Psoas muscle (tissue), 8 donors: ENCODE results near the gene SHROOM3. TPM values are rescaled to one million over a fixed set of nuclear protein-coding genes. Genes with fewer than 3 reads are reported as not detected.

ENCODE experiments used
- ATAC-seq, 4 donors: fragments of 200-7000 bp; cut with Tn5 transposase; one replicate each; pipeline ENCODE4 v1.9.1; 2020; ENCODE audit warnings: moderate library complexity in 3 of 4, mild to moderate bottlenecking in 2 of 4
- DNase-seq, 2 donors: peaks; one replicate each; pipeline ENCODE4 v3.0.0-alpha.2; 2020
- H3K27ac ChIP-seq: fragments of 200-600 bp; one replicate; pipeline ENCODE4 v1.8.0; 2022
- H3K27me3 ChIP-seq, 3 donors: fragments of 200-600 bp in 1 of 3; one replicate each; pipeline versions ENCODE4 v1.6.1 to v1.8.0; 2013 to 2022; ENCODE audit warnings: low read length in 2 of 3, mild to moderate bottlenecking in 2 of 3, moderate library complexity in 1 of 3; ENCODE audit not compliant: insufficient read depth in 3 of 3
- H3K36me3 ChIP-seq, 2 donors: fragments of 200-600 bp in 1 of 2; one replicate each; pipeline versions ENCODE4 v1.6.1 to v1.8.0; 2013 to 2022; ENCODE audit warnings: low read depth in 1 of 2, mild to moderate bottlenecking in 1 of 2, moderate library complexity in 1 of 2; ENCODE audit not compliant: insufficient read depth in 1 of 2
- H3K4me1 ChIP-seq: fragments of 200-600 bp; one replicate; pipeline ENCODE4 v1.8.0; 2022
- H3K4me3 ChIP-seq: fragments of 200-600 bp; one replicate; pipeline ENCODE4 v1.8.0; 2022; ENCODE audit warnings: mild to moderate bottlenecking
- H3K9me3 ChIP-seq: fragments of 200-600 bp; one replicate; pipeline ENCODE4 v1.8.0; 2022
- WGBS, 3 donors: extraction: QIAGEN DNeasy Blood & Tissue Kit; methylation state at CpG; one replicate each; pipeline versions ENCODE4 v1.1.6 to v1.1.7; 2013; 5-methylcytosine and 5-hydroxymethylcytosine counted together
- intact Hi-C, 2 donors: fragments of 100-400 bp; cut with DNase I; formaldehyde crosslinking; loops; one replicate each; pipeline versions ENCODE4 v1.11.0 to v1.14.2; 2022
- polyA plus RNA-seq, 3 donors: library from polyadenylated mRNA; stranded (reverse); fragments of 200-250 nt; gene quantifications; one replicate each; pipeline ENCODE4 v1.2.3, GENCODE V29; 2013
- total RNA-seq, 4 donors: library from RNA; stranded (reverse); fragmentation: NEBNext Ultra II Directional in 2 of 4; extraction: Animal tissue kit (Norgen Biotek cat#: 25700) in 2 of 4; gene quantifications; one replicate each; pipeline versions ENCODE4 v1.2.1 to v1.2.4, GENCODE V29; 2021 to 2023
- TF ChIP-seq, protein P1 (sequence below): fragments of 200-600 bp; IDR thresholded peaks from one replicate; pipeline ENCODE4 v1.8.0; 2022; ENCODE audit warnings: antibody characterized with exemption
- donor health status: healthy with polysubstance abuse.
- donor health status: DM: no; HTN: no; CAD: no; lungs with moderate emphysema.
- donor health status: Bipolar disorder and iron deficiency.
- donor health status: healthy.
- donor health status: DM: yes; HTN: yes; CAD: no.
- donor health status: DM: no; HTN: no; CAD: no.
- donor health status: DM: no; HTN: no; CAD: no.
- donor health status: DM: yes; HTN: yes; CAD: no.

Gene SHROOM3
- total and polyA plus RNA-seq, 7 donors: 0.01 to 0.79 (median 0.06) TPM

DNA sequence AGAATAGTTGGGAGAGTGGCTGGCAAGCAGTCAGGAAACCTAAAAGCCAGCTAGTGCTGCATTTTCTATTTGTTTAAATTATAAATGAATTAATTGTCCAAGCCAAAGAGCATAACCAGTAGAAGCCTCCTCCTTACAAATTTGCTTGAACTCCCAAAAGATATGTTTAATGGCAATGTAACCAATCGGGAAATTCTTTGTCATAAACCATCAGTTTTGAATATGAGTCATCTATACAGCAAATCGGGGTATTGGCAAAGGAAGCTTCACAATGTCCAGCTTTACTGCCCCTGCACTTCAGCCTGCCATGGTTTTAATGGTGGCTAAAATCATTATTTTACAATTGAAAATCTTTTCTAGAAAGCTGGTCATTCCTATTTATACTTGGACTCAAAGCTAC lies 216.6 kb downstream of the SHROOM3 start:
- Histone ChIP-seq H3K9me3 (no peaks in the 10 kb centered on the region), H3K36me3 (no peaks in the 10 kb centered on the region), H3K4me3 (no peak overlapping the region), H3K27ac (no peak overlapping the region), H3K4me1 (no peaks in the 10 kb centered on the region), H3K27me3 (no peaks in the 10 kb centered on the region)
- WGBS, 3 donors: 84 to 93% (median 88%) methylated on average over 2 of the region's 2 CpGs
- TF ChIP-seq, protein P1, sequence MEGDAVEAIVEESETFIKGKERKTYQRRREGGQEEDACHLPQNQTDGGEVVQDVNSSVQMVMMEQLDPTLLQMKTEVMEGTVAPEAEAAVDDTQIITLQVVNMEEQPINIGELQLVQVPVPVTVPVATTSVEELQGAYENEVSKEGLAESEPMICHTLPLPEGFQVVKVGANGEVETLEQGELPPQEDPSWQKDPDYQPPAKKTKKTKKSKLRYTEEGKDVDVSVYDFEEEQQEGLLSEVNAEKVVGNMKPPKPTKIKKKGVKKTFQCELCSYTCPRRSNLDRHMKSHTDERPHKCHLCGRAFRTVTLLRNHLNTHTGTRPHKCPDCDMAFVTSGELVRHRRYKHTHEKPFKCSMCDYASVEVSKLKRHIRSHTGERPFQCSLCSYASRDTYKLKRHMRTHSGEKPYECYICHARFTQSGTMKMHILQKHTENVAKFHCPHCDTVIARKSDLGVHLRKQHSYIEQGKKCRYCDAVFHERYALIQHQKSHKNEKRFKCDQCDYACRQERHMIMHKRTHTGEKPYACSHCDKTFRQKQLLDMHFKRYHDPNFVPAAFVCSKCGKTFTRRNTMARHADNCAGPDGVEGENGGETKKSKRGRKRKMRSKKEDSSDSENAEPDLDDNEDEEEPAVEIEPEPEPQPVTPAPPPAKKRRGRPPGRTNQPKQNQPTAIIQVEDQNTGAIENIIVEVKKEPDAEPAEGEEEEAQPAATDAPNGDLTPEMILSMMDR: no peak
- DNase-seq (no peak), ATAC-seq (no peak)
- intact Hi-C loops: no loop called here

DNA sequence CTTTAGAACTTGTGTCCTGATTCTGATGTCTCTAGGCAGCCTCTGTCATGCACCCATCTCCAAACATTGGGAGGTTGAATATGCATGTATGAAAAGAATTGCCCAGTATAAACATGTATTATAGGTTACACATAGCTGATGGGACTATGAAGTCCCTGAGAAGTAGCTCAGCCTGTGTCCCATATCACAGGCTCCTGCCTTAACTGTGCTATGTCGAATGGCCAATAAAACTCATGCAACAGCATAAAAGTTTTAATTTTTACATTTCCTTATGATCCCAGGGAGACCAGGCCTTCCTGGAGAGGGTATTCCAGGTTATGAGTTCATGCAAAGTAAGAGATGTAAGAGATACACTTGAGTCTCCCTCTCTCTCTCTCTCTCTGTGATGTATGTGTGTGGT lies 217.4 kb downstream of the SHROOM3 start:
- Histone ChIP-seq H3K9me3 (no peaks in the 10 kb centered on the region), H3K27ac (no peak overlapping the region), H3K36me3 (no peaks in the 10 kb centered on the region), H3K4me3 (no peak overlapping the region), H3K4me1 (no peaks in the 10 kb centered on the region), H3K27me3 (no peaks in the 10 kb centered on the region)
- intact Hi-C loops: no loop called here
- DNase-seq (no peak), ATAC-seq (no peak)
- TF ChIP-seq, protein P1: no peak
- WGBS, 3 donors: 80 to 88% (median 87%) methylated on average over 1 of the region's 1 CpG

DNA sequence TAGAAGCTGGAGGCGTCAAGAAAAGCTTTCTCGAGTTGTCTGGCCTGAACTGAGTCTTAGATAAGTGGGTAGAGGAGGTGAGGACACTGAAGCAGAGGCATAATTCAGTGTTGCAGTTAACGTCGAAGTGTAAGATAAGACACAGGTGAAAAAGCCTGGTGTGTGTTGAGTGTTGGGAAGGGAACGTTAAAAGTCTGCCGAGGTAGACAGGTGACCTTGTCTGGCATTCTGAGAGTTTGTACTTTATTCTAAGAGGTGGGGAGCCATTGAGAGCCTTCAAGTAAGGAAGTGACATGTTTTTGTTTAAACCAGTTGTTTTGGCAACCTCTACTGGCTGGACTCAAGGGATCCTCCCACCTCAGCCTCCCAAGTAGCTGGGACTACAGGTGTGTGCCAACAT lies 219.1 kb downstream of the SHROOM3 start:
- TF ChIP-seq, protein P1: no peak
- H3K27me3 ChIP-seq: no peaks in the 10 kb centered on the region
- no peak overlapping the region for H3K27ac ChIP-seq
- H3K4me1 ChIP-seq: no peaks in the 10 kb centered on the region
- H3K4me3 ChIP-seq: no peak overlapping the region
- H3K36me3 ChIP-seq: no peaks in the 10 kb centered on the region
- intact Hi-C loops: no loop called here
- 84 to 93% (median 90%) methylated on average over 6 of the region's 6 CpGs for WGBS, 3 donors
- no peaks in the 10 kb centered on the region for H3K9me3 ChIP-seq
- ATAC-seq: no peak
- DNase-seq: no peak

- Histone ChIP-seq H3K27me3 (no peaks in the 10 kb centered on the region), H3K9me3 (no peaks in the 10 kb centered on the region), H3K27ac (no peak overlapping the region), H3K4me3 (no peak overlapping the region), H3K4me1 (no peaks in the 10 kb centered on the region), H3K36me3 (no peaks in the 10 kb centered on the region)
- ATAC-seq (no peak), DNase-seq (no peak)
- TF ChIP-seq, protein P1: no peak
- intact Hi-C loops: no loop called here
Observed at GRCh38 chr4:76654791-76655190, 219.8 kb downstream of the SHROOM3 start.
